ENCODE data around the gene PLEKHA6.

The PLEKHA6 gene

GRCh38 chr1:204353213-204353910 is 6.4 kb downstream of the PLEKHA6 start:
- no peak for DNase-seq

- peak; percentile 84 for DNase-seq
These were observed 8.7 kb downstream of the PLEKHA6 start for GRCh38 chr1:204350857-204351573.

GRCh38 chr1:204350312-204350711 is 9.4 kb downstream of the PLEKHA6 start:
- no peak for DNase-seq

- no peak for DNase-seq
These were observed 10.1 kb downstream of the PLEKHA6 start for GRCh38 chr1:204349602-204350001.

- no peak for DNase-seq
These were observed 11.0 kb downstream of the PLEKHA6 start for GRCh38 chr1:204348722-204349121.

- no peak for DNase-seq
These were observed 11.5 kb downstream of the PLEKHA6 start for GRCh38 chr1:204348242-204348641.

- no peak for DNase-seq
These were observed 13.6 kb downstream of the PLEKHA6 start for GRCh38 chr1:204345941-204346645.

GRCh38 chr1:204345438-204345841 is 14.3 kb downstream of the PLEKHA6 start:
- no peak for DNase-seq

- no peak for DNase-seq
These were observed 14.9 kb downstream of the PLEKHA6 start for GRCh38 chr1:204344665-204345355.

GRCh38 chr1:204343802-204344201 is 15.9 kb downstream of the PLEKHA6 start:
- DNase-seq, result no peak

GRCh38 chr1:204343247-204343646 is 16.5 kb downstream of the PLEKHA6 start:
- DNase-seq, result no peak

GRCh38 chr1:204342310-204342709 is 17.4 kb downstream of the PLEKHA6 start:
- DNase-seq, result no peak

- DNase-seq, result no peak
These were observed 18.3 kb downstream of the PLEKHA6 start for GRCh38 chr1:204341380-204341779.

GRCh38 chr1:204340081-204340889 is 19.4 kb downstream of the PLEKHA6 start:
- peak; percentile 98 for DNase-seq

- DNase-seq, result no peak
These were observed 20.2 kb downstream of the PLEKHA6 start for GRCh38 chr1:204339541-204339940.

GRCh38 chr1:204338997-204339396 is 20.7 kb downstream of the PLEKHA6 start:
- DNase-seq, result no peak

GRCh38 chr1:204338360-204338759 is 21.4 kb downstream of the PLEKHA6 start:
- DNase-seq, result no peak

GRCh38 chr1:204337583-204337982 is 22.1 kb downstream of the PLEKHA6 start:
- no peak for DNase-seq

GRCh38 chr1:204337036-204337429 is 22.7 kb downstream of the PLEKHA6 start:
- DNase-seq, result no peak

GRCh38 chr1:204336421-204337035 is 23.2 kb downstream of the PLEKHA6 start:
- no peak for DNase-seq

GRCh38 chr1:204335533-204335932 is 24.2 kb downstream of the PLEKHA6 start:
- no peak for DNase-seq

- no peak for DNase-seq
These were observed 24.6 kb downstream of the PLEKHA6 start for GRCh38 chr1:204335085-204335484.

Measured in COR-L47 (cell line).